Stimulated activated CD8-positive, alpha-beta memory T cell treated with anti-CD3 and anti-CD28 coated beads, Interleukin-15, amount 100 ng/mL, for 4 hours (primary cell): ENCODE results near the gene ZMIZ1.

Experiments used
- DNase-seq, 2 donors: peaks; one replicate each; pipeline ENCODE4 v3.0.0-alpha.2; 2020; ENCODE audit warnings: low read depth in 2 of 2

Gene ZMIZ1

DNA sequence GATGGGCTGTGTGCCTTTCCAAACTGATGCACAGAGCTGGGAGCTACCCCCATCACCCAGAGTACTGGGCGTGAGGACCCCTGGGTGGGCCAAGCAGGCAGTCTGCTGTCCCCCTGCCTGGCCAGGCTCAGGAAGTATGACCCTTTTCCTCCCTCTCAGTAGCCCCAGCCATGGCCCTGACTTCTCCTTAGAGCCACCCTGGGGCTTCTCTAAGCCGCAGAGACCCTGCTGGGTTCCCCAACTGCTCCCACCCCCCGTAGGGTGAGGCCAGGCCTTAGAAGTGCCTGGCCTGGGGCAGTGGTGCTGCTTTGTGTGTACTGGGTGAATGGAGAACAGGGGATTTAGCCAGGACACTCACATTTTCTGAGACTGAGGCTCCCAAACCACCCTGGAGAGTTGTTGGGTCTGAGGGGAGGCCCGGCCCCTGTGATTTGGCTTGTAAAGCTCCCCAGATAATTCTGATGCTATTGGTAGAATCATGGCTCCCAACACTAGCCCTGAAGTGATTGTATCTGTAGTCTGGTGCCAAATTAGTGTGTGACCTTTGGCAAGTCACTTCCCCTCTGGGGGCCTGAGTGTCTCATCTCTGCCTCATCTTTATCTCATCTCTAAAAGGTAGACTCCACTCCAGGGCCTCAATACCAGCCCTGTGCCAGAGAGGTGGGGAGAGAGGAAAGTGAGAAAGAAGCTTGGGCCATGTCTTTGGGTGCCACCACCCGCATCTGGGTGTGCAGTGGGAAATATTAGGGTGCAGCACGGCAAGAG lies 178.8 kb downstream of the ZMIZ1 start:
- DNase-seq = no peak

DNA sequence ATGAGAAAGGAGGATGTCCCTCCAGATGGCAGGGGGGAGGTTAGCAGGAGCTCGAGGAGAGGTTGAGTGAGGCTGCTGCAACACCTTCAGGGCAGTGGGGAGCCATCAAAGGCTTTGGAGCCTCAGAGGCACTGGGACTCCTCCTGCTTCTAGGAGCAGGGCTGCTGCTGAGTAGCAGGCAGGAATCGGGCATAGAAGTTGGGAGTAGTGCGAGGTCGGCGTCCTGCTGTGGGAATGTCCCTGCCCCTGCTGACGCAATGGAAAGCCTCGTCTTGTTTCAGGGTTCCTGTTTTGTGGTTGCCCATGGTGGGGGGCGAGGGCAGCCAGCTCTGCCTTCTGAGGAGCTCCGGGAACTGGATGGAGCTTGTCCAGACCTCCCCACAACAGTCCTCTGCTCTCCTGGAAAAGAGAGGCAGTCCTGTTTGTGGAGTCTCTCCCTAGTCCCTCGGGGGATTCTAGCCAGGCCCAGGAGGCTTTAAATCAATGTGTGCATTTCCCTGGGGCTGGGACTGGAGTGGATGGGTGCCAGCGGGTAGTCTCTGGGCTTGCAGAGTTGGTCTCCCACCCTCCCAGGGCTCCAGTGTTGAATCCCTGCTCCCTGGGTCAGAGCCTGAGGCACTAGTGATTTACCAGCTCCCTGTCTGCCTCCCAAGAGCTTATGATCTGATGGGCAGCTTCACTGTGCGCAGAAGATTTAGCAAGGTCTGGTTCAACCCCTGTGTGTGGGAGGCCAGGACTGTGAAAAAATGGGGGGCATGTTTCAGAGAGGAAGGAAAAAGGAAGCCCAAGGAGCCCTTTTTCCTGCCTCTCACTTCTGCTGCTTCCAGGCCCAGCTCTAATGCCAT lies 179.8 kb downstream of the ZMIZ1 start:
- DNase-seq = no peak

DNA sequence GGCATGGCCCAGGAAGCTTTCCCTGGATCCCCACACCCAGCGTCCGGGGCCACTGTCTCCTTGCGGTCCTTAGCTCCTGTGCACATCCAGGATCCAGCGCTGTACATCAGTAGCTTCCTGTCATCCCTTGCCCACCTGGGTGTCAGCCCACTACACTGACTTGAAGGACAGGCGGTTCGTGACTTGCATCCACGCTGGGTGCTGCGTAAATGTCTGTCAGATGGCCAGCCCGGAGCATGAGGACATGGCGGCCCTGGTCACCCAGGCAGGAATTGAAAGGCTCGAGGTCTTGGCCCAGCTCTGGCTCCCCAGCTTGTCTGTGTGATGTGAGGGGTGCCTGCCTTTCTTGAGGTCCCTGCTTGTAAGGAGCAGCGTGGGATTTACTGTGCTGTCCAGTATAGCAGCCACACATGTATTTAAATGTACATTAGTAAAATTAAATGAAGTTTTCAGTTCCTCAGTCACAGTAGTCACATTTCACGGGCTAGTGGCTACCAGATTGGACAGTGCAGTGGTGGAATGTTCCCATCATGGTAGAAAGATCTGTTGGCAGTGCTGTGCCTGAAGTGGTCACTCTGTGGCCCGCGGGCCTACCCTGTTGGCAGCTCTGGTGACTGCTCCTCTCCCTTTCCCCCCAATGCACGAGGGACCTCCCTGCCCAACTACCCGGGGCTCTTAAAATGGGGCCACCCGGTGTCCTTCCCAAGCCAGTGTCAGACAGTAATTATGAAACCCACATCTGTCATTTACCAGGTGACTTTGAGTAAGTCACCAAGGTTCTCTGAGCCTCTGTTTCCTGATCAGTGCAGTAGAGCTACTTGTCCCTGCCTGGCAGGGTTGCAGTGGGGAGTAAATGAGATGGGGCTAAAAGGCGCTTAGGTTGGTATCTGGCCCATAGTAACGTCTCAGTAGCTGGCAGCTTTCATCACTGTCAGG lies 180.7 kb downstream of the ZMIZ1 start:
- no peak for DNase-seq

DNA sequence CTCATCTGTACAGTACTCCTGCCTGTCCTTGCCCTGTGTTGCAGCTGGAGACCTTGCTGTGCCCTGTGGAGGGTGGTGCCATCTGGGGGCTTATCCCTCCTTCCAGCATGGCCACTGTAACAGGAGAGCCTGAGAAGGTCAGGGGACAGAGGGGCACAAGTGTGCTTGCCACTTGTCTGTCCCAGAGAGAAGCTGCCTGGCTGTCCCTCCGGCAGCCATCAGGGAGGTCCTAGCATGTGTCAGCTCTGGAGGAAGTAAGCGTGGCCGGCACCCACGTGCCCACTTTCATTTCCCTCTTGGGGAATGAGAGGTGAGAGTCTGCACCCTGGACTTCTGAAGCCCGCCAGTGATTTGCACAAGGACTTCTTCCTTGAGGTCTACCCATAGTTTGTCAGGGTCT lies 181.5 kb downstream of the ZMIZ1 start:
- DNase-seq = no peak

DNA sequence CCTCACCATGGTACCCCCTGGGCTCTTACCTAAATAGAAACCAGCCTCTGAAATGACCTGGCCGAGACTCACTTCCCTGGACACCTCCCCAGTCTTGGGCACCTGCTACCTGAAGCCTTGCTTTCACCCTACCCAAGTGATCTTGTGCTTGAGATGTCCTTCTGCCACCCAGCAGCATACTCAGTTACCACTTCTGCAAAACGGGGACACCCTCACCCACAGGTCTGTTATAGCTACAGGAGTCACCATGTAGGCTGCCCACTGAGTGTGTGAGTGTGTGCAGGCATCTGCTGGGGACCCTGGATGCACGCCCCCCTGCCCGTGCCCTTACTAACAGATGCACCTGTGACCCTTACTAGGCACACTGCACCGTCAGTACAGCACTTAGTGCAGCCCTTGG lies 183.7 kb downstream of the ZMIZ1 start:
- no peak for DNase-seq

- no peak for DNase-seq
These were observed 184.2 kb downstream of the ZMIZ1 start for GRCh38 chr10:79252971-79253370.

- no peak for DNase-seq
These were observed 184.9 kb downstream of the ZMIZ1 start for GRCh38 chr10:79253704-79254103.

DNA sequence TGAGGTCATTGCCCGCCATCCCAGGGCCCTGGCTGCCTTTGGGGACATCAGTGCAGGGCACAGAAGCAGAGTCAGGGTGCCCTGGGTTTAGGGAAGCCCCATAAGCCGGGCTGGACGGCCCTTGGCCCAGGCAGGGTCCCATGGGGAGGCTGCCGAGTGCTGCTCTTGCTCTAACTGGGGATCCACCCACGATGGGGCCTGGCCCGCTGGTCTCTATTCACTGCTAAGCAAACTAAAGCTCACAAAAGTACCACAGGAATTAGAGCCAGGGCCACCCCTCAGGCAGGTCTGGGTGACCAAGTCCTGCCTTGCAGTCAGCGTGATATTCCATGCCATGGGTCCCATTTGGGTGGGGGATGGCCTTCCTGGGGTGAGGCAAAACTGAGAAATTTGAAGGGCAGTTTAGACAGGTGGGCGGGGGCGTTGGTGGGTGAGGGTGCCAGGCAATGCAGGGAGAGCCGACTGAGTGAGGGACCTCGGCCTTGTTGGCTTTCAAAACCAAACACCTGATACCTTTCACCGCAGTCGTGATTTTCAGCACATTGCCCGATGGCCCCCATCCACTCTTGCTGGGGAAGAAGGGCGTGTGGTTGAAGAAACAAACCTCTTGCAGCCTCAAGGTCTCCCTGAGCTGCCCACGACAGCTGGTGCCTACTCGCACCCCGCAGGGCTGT lies 185.7 kb downstream of the ZMIZ1 start:
- DNase-seq = no peak

DNA sequence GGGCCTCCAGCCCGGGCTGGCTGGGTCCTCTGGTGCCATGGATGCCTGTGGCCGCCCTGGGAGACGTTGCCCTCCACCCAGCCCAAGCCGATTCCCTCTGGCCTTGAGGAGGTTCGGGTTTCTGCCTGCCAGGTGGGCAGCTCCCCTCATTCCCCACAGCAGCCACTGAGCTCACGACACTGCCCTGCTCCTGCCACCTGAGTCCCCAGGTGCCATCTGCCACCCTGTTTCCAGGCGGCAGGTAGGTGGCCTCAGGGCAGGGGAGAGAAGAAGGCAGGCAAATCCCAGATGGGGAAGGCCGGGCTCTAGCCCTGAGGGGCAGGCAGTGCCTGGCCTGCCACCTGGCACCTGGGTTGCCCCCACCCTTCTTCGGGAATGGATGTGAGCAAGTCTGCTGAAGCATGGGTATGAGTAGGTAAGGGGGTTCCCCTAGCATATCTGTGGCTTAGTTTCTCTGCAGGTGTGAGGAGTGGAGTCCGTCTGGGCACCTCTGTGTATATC lies 186.3 kb downstream of the ZMIZ1 start:
- DNase-seq = no peak

GRCh38 chr10:79256264-79256806 lies 187.6 kb downstream of the ZMIZ1 start:
- no peak for DNase-seq

- no peak for DNase-seq
These were observed 190.1 kb downstream of the ZMIZ1 start for GRCh38 chr10:79258894-79259293.

GRCh38 chr10:79259834-79260233 lies 191.1 kb downstream of the ZMIZ1 start:
- DNase-seq = no peak

DNA sequence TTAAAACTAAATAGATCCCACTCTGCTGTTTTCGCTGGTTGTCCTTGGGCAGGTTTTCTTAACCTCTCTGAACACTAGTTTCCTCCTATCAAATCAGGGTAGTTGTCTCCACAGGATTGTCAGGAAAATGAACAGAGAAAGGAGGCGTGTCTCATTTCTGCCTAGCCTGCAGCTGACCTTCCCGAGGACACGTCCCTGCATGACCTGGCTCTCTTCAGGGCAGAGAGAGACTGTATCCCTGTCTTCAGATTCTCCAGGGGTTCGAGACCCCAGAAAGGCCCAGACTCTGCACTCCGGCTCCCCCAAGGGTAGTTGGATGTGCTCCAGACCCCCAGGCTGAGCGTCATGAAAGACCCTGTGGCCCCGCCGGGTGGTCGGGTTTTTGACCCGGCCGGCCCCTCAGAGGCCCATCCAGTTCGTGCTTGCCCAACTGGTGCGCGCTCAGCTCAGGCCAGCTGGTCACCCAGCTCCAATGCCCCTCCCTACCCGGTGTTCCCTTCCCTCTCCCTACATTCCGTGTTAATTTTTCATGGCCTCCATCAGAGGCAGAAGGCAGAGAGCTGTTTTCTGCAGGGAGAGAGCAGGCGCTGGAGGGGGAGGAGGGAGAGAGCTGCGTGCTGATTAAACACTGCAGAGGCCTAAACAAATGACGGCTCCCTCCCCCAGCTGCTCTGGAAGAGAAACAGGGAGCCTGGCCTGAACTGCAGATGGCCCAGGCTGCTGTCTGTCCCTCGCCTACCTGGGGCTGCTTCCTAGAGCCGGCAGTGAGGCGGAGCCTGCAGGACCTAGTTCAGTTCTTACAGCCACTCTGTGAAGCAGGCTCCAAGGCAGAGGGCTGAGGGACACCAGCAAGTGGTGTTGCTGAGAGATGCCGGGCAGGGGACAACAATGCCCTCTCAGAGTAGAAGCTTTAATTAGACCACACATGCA lies 192.3 kb downstream of the ZMIZ1 start:
- no peak for DNase-seq

- DNase-seq = no peak
These were observed 193.4 kb downstream of the ZMIZ1 start for GRCh38 chr10:79262131-79262530.

DNA sequence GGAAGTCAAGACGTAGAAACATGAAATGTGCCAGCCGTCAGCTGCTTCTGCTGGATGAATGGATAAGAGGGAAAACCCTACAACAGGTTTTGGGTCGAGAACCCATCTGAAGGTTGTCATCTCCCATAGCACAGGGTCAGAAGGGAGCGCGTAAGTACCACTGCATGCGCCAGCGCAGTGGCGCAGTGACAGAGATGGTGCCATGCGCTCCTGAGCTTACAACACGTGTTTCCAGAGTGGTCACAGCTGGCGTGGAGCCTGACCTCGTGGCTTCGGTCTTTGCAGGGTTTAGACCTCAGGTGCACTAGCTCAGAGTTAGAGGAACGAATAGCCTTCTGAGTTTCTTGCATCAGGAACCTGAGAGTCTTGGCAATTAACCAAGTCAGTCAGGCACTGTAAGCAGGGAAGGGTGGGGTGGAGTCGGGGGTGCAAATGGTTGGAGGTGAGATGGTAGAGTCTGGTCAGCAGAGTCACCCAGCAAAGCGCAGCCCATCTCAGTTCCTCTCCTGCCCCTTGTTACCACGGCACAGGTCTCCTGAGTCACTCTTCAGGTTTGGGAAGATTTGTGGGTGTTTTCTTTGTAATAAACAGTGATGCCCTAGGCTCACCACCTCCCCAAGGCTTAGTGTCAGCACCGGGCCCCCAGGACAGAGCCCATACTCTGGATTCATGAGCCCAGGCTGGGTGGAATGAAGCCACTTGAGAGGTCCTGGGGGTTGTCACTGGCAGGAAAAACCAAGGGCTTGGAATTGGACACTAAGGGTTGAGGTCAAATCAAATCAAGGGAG lies 194.4 kb downstream of the ZMIZ1 start:
- no peak for DNase-seq

- no peak for DNase-seq
These were observed 195.2 kb downstream of the ZMIZ1 start for GRCh38 chr10:79263939-79264338.

DNA sequence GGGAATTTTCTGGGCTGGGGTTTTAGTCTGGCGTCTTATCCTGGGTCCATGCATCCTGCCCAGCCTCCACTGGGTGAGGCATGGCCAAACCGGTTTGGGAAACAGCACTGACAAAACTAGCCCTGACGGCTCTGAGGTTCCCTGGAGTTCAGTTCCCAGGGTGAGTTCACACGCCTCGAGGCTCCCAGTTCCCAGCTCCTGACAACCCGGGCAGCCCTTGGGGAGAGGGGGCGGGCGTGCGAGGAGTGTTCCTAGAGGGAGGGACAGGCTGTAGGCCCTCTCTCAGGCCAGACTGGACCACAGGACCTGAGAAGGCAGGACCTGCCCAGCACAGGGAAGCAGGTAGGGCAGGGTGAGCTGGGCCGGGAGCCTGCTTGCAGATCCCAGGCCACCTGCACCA lies 196.2 kb downstream of the ZMIZ1 start:
- no peak for DNase-seq

DNA sequence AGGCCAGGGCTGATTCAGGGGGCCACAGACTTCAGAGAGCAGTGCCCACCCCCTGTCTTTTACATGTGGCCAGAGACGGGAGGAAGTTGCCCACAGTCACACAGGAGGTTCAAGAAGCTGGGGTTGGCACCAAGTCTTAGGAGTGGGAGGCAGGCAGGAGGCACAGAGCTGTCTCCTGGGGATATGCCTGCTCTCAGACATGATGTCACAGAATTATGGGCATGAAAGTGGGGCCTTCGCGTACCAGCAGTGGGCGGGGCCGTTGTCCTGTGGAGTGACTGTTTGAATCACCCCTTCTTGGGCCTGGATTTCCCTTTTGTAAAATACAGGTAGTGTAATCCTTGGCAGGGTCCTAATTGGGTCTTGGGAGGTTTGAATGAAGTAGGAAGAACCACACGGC lies 197.3 kb downstream of the ZMIZ1 start:
- DNase-seq = no peak
